ENCODE results near the gene IQGAP3. TPM values are rescaled to one million over a fixed set of nuclear protein-coding genes. Genes with fewer than 3 reads are reported as not detected.
"Not testable (repeated sequence)": the region's sequence is repeated elsewhere in the genome, so short reads cannot be mapped to it uniquely, and the experiment has no call there.

Gene IQGAP3
- total RNA-seq, 2 experiments from 2014 or later: 9.4 to 10.6 TPM

GRCh38 chr1:156592910-156593660, 20.7 kb upstream of the IQGAP3 start:
- intact Hi-C loops (cut with micrococcal nuclease): no loop called here
- peaks cover 32% of the 10 kb centered on the region for H3K4me1 Mint-ChIP-seq (ENCODE audit: low read depth)
- CTCF ChIA-PET: interaction anchor here (1.0 to 3.6 kb wide), 7 partner anchors 9 to 112 kb away, joined by 3 to 21 read pairs (median 4); no protein-coding TSS in a partner anchor

DNA sequence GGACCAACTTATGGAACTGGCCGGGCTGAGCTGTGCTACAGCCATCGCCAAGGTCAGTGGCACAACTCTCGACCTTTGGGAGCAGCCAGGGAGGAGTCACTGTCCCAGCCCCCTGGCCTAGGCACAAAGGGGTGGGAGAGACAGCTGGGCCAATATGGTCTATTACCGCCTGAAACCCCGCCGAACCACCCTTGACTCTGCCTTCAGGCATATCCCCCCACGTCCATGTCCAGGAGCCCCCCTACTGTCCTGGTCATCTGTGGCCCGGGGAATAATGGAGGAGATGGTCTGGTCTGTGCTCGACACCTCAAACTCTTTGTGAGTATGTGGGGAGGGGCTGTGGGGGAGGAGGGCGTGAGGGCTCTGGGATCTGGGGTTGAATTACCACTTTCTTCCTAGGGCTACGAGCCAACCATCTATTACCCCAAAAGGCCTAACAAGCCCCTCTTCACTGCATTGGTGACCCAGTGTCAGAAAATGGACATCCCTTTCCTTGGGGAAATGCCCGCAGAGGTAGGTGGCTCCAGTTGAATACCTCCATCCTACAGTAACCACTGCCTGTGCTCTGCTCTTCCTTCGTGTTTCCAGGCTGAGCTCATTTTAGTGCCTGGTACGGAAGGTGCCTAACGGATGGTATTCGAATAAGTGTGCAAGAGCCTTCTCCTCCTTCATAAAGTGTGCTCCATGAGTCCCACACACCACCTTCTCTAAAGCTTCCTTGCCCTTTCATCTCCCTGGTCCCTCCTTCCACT, 20.0 kb upstream of the IQGAP3 start:
- Mint-ChIP-seq H3K27ac (peak overlapping the region; percentile 69), H3K27me3 (ENCODE audit: low read depth) (no peaks in the 10 kb centered on the region), H3K4me3 (peak overlapping the region; percentile 83), H3K36me3 (ENCODE audit: low read depth) (peaks cover 18% of the 10 kb centered on the region), H3K4me1 (ENCODE audit: low read depth) (peaks cover 30% of the 10 kb centered on the region), H3K9me3 (no peaks in the 10 kb centered on the region)
- intact Hi-C loops (cut with micrococcal nuclease): no loop called here
- no peak for DNase-seq
- CTCF ChIA-PET: interaction anchor here (1.1 to 3.6 kb wide), 7 partner anchors 10 to 112 kb away, joined by 3 to 21 read pairs (median 5); no protein-coding TSS in a partner anchor

More at GRCh38 chr1:156592910-156593660, 20.7 kb upstream of the IQGAP3 start:
- Mint-ChIP-seq H3K4me3 (peak overlapping the region; percentile 83), H3K27me3 (ENCODE audit: low read depth) (no peaks in the 10 kb centered on the region), H3K27ac (peak overlapping the region; percentile 69), H3K36me3 (ENCODE audit: low read depth) (peaks cover 20% of the 10 kb centered on the region), H3K9me3 (no peaks in the 10 kb centered on the region)
- DNase-seq: no peak

- Mint-ChIP-seq H3K9me3 (no peaks in the 10 kb centered on the region), H3K27ac (peak within 1 kb of the TSS; percentile 88), H3K4me3 (peak within 1 kb of the TSS; percentile 83), H3K4me1 (ENCODE audit: low read depth) (peaks cover 28% of the 10 kb centered on the region), H3K27me3 (ENCODE audit: low read depth) (no peaks in the 10 kb centered on the region), H3K36me3 (ENCODE audit: low read depth) (peaks cover 13% of the 10 kb centered on the region)
- intact Hi-C loops (cut with micrococcal nuclease): loop anchor here (1.0 kb wide), 2 partner anchors 9 to 10 kb away; partner anchors contain the start of gene GPATCH4
- CTCF ChIA-PET: interaction anchor here (0.9 to 3.6 kb wide), 14 partner anchors 8 to 136 kb away, joined by 3 to 21 read pairs (median 4); no protein-coding TSS in a partner anchor
- peak; percentile 71 for DNase-seq
Observed at GRCh38 chr1:156591432-156592157, 19.2 kb upstream of the IQGAP3 start, which contains the start of gene NAXE. Gene NAXE, plus strand, starts transcription at chr1:156591776. Its CDS starts 29 bp downstream, at chr1:156591805.

DNA sequence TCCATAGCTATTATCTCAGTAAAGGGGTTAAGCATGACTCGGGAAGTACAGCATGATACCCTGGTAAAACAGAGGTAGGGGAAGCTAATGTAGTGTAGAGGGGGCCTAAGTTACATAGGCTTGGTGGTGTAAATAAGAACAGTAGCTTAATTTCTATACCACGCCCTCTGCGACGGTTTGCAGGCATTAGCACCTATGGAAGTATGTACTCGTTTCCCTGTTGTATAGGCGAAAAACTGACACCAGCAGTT, 18.7 kb upstream of the IQGAP3 start:
- Mint-ChIP-seq H3K4me3 (peak overlapping the region; percentile 83), H3K9me3 (no peaks in the 10 kb centered on the region), H3K36me3 (ENCODE audit: low read depth) (peaks cover 13% of the 10 kb centered on the region), H3K4me1 (ENCODE audit: low read depth) (peaks cover 28% of the 10 kb centered on the region), H3K27me3 (ENCODE audit: low read depth) (no peaks in the 10 kb centered on the region), H3K27ac (peak overlapping the region; percentile 88)
- intact Hi-C loops (cut with micrococcal nuclease): loop anchor here (1.0 kb wide), 2 partner anchors 9 to 10 kb away; partner anchors contain the start of gene GPATCH4
- CTCF ChIA-PET: interaction anchor here (0.9 to 3.6 kb wide), 13 partner anchors 9 to 135 kb away, joined by 3 to 21 read pairs (median 4); no protein-coding TSS in a partner anchor
- DNase-seq: peak; percentile 19

- H3K36me3 Mint-ChIP-seq (ENCODE audit: low read depth): peaks cover 13% of the 10 kb centered on the region
- H3K4me3 Mint-ChIP-seq: peak overlapping the region; percentile 83
- intact Hi-C loops (cut with micrococcal nuclease): loop anchor here (1.0 kb wide), 2 partner anchors 8 to 11 kb away; partner anchors contain the start of gene GPATCH4
Observed at GRCh38 chr1:156590326-156591180, 18.2 kb upstream of the IQGAP3 start.

DNA sequence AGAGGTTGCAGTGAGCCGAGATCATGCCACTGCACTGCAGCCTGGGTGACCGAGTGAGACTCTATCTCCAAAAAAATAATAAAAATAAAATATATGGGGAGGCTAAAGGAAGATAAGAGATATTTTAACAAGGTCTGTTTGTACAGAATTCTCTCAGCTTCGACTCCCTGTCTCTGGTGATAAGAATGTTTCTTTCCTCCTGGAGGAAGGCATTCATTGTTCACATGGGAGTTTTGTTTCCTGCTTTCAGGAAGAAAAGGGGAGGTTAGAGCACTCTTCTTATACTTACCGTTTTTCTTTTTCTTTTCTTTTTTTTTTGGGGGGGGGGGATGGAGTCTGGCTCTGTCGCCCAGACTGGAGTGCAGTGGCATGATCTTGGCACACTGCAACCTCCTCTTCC, 17.2 kb upstream of the IQGAP3 start:
- intact Hi-C loops (cut with micrococcal nuclease): no loop called here
- H3K27ac Mint-ChIP-seq: no peak overlapping the region
- H3K36me3 Mint-ChIP-seq (ENCODE audit: low read depth): peaks cover 7% of the 10 kb centered on the region
- H3K27me3 Mint-ChIP-seq (ENCODE audit: low read depth): no peaks in the 10 kb centered on the region
- no peaks in the 10 kb centered on the region for H3K9me3 Mint-ChIP-seq
- no peak for DNase-seq
- H3K4me3 Mint-ChIP-seq: no peak overlapping the region
- H3K4me1 Mint-ChIP-seq (ENCODE audit: low read depth): peaks cover 23% of the 10 kb centered on the region
- CTCF ChIA-PET: interaction anchor here (0.6 kb wide), 1 partner anchor 204 kb away, joined by 4 read pairs; no protein-coding TSS in a partner anchor

More at GRCh38 chr1:156590326-156591180, 18.2 kb upstream of the IQGAP3 start:
- CTCF ChIA-PET: interaction anchor here (0.9 to 3.6 kb wide), 12 partner anchors 8 to 135 kb away, joined by 3 to 21 read pairs (median 4); no protein-coding TSS in a partner anchor
- Mint-ChIP-seq H3K27ac (peak overlapping the region; percentile 88), H3K9me3 (no peaks in the 10 kb centered on the region), H3K4me1 (ENCODE audit: low read depth) (peaks cover 28% of the 10 kb centered on the region), H3K27me3 (ENCODE audit: low read depth) (no peaks in the 10 kb centered on the region)
- no peak for DNase-seq

GRCh38 chr1:156587927-156588326, 15.6 kb upstream of the IQGAP3 start:
- H3K4me3 Mint-ChIP-seq; intact Hi-C loops (cut with micrococcal nuclease); DNase-seq; H3K27me3 Mint-ChIP-seq (ENCODE audit: low read depth); H3K36me3 Mint-ChIP-seq (ENCODE audit: low read depth); H3K27ac Mint-ChIP-seq; H3K9me3 Mint-ChIP-seq: not testable (repeated sequence)
- peaks cover 28% of the 10 kb centered on the region for H3K4me1 Mint-ChIP-seq (ENCODE audit: low read depth)
- CTCF ChIA-PET: interaction anchor here (0.8 to 1.2 kb wide), 2 partner anchors 9 to 10 kb away, joined by 4 to 5 read pairs; no protein-coding TSS in a partner anchor

GRCh38 chr1:156586892-156587477, 14.6 kb upstream of the IQGAP3 start:
- no peak overlapping the region for H3K27ac Mint-ChIP-seq
- CTCF ChIA-PET: interaction anchor here (0.7 to 2.5 kb wide), 7 partner anchors 14 to 198 kb away, joined by 3 to 12 read pairs (median 4); no protein-coding TSS in a partner anchor

GRCh38 chr1:156586323-156586722, 14.0 kb upstream of the IQGAP3 start:
- peaks cover 34% of the 10 kb centered on the region for H3K4me1 Mint-ChIP-seq (ENCODE audit: low read depth)
- no peaks in the 10 kb centered on the region for H3K27me3 Mint-ChIP-seq (ENCODE audit: low read depth)
- CTCF ChIA-PET: interaction anchor here (0.7 to 2.5 kb wide), 10 partner anchors 14 to 140 kb away, joined by 3 to 12 read pairs (median 4); no protein-coding TSS in a partner anchor
- H3K27ac Mint-ChIP-seq: no peak overlapping the region
- DNase-seq: no peak
- H3K4me3 Mint-ChIP-seq: no peak overlapping the region
- peaks cover 1% of the 10 kb centered on the region for H3K36me3 Mint-ChIP-seq (ENCODE audit: low read depth)
- H3K9me3 Mint-ChIP-seq: no peaks in the 10 kb centered on the region
- intact Hi-C loops (cut with micrococcal nuclease): no loop called here

More at GRCh38 chr1:156586892-156587477, 14.6 kb upstream of the IQGAP3 start:
- Mint-ChIP-seq H3K9me3 (no peaks in the 10 kb centered on the region), H3K27me3 (ENCODE audit: low read depth) (no peaks in the 10 kb centered on the region), H3K36me3 (ENCODE audit: low read depth) (peaks cover 1% of the 10 kb centered on the region), H3K4me3 (no peak overlapping the region), H3K4me1 (ENCODE audit: low read depth) (peaks cover 31% of the 10 kb centered on the region)
- DNase-seq: no peak
- intact Hi-C loops (cut with micrococcal nuclease): no loop called here

- intact Hi-C loops (cut with micrococcal nuclease): loop anchor here (1.0 to 2.0 kb wide), 4 partner anchors 16 to 129 kb away; partner anchors contain the start of gene GPATCH4
- Mint-ChIP-seq H3K36me3 (ENCODE audit: low read depth) (peaks cover 1% of the 10 kb centered on the region), H3K4me3 (no peak overlapping the region), H3K9me3 (no peaks in the 10 kb centered on the region), H3K27ac (no peak overlapping the region), H3K27me3 (ENCODE audit: low read depth) (no peaks in the 10 kb centered on the region), H3K4me1 (ENCODE audit: low read depth) (peaks cover 27% of the 10 kb centered on the region)
- peak; percentile 18 for DNase-seq
- CTCF ChIA-PET: interaction anchor here (1.1 to 2.5 kb wide), 6 partner anchors 19 to 128 kb away, joined by 3 to 12 read pairs (median 6); no protein-coding TSS in a partner anchor
Observed at GRCh38 chr1:156584813-156585212, 12.4 kb upstream of the IQGAP3 start.
